Endothelial cell of hepatic sinusoid (primary cell): ENCODE data around the gene AGBL4.
"Not testable (repeated sequence)": the region's sequence is repeated elsewhere in the genome, so short reads cannot be mapped to it uniquely, and the experiment has no call there.

Experiments
- in situ Hi-C: cut with HindIII; loops from 2 replicates; pipeline ENCODE4 v1.10.0; 2017; ENCODE audit warnings: low sequenced_read_pairs

The AGBL4 gene

GRCh38 chr1:49448200-49448599 lies 575.6 kb downstream of the AGBL4 start:
- in situ Hi-C loops: no loop called here

DNA sequence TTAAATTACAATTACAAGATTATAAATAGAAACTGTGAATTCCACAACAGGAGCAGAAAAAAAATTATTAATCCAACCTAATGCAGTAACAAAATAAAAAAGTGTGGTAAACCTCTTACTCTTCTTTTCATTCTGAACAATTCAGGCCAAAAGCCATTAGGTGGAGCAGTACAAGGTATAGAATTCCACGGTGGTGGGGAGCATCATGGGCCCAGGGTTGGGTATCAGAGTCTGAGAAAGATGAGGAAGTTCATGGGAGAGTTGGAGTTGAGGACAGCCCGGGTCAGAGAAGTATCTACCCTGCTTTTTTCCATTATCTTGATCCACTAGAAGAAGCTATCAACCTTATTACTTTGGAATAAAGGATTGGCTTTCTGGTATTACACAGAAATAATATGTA lies 586.9 kb downstream of the AGBL4 start:
- in situ Hi-C loops: no loop called here

DNA sequence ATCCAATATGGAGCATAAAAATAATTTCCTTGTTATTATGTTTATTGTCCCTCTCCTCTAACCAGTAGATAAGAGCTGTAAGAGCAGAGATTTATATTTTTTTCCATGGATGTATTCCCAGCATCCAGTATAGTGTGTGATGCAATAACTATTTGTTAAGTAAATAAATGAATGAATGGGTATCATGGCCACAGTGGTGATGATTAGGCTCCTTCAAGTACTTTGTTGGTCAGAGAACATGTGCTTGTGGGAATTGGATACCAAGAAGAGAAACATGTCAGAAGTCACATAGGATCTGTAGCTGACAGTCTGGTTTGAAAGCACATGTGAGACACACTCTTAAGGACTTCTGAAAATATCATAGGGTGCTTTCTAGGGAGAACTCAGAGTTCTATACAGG lies 588.5 kb downstream of the AGBL4 start:
- in situ Hi-C loops: no loop called here

DNA sequence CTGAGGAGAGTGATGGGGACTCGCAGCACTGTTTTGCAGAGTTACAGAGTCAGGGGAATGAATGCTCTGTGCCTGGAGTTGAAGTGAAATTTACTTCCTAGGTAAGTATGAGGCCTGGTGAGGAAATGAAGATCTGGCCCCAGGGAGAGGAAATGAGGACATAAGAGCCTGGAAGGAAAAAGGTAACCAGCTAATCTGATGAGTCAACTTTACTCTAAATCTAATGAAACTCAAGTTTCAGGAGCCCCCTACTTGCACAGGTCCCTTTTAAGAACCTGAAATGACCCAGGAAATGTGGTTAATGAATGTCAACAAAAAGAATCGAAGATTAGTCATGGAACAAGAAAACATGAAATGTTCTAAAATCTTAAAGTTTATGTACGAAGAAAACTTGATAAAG lies 599.0 kb downstream of the AGBL4 start:
- in situ Hi-C loops: no loop called here

GRCh38 chr1:49416758-49417157 lies 607.0 kb downstream of the AGBL4 start:
- in situ Hi-C loops: no loop called here

- in situ Hi-C loops: no loop called here
Observed at GRCh38 chr1:49408346-49408745, 615.4 kb downstream of the AGBL4 start.

- in situ Hi-C loops: no loop called here
Observed at GRCh38 chr1:49397086-49397485, 626.7 kb downstream of the AGBL4 start.

DNA sequence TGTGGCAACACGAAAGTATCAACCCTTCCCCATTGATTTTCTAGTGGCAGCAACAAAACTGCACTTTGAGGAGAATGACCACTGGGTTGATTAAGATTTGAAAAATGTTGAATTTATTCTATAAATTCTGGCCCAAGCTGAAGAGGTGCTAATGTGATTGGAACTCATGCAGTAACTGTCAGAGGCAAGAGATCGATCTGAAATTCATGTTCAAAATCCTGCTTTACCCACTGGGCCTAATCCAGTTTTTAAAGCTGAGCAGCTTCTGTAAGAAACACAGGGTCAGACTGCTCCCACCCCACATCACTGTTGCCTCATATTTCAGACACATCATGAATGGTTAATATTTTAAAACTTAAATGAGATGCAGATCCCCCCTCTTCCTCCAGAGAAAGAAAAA lies 629.6 kb downstream of the AGBL4 start:
- in situ Hi-C loops: no loop called here

GRCh38 chr1:49389699-49390098 lies 634.1 kb downstream of the AGBL4 start:
- in situ Hi-C loops: no loop called here

- in situ Hi-C loops: no loop called here
Observed at GRCh38 chr1:49364676-49365075, 659.1 kb downstream of the AGBL4 start.

GRCh38 chr1:49363628-49364027 lies 660.1 kb downstream of the AGBL4 start:
- in situ Hi-C loops: no loop called here

- in situ Hi-C loops: no loop called here
Observed at GRCh38 chr1:49358036-49358435, 665.7 kb downstream of the AGBL4 start.

GRCh38 chr1:49356594-49356993 lies 667.2 kb downstream of the AGBL4 start:
- in situ Hi-C loops: no loop called here

DNA sequence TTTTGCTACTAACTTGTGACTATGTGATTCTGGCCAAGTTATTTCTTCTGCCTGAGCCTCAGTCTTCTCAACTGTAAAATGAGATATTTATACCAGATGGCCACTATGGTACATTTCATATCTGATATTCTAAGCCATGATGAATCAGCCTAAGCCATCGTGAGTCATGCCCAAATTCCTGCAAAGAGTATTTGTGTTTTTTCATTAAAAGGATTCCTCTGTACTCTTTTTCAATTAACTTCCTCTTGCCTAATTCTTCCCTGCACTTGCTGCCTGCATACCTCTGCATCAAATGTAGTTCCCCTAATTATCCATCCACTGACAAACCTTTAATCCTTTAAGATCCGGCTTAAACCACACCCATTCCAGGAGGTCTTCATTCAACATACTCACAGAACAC lies 672.0 kb downstream of the AGBL4 start:
- in situ Hi-C loops: no loop called here

GRCh38 chr1:49346767-49347349 lies 676.9 kb downstream of the AGBL4 start:
- in situ Hi-C loops: no loop called here

DNA sequence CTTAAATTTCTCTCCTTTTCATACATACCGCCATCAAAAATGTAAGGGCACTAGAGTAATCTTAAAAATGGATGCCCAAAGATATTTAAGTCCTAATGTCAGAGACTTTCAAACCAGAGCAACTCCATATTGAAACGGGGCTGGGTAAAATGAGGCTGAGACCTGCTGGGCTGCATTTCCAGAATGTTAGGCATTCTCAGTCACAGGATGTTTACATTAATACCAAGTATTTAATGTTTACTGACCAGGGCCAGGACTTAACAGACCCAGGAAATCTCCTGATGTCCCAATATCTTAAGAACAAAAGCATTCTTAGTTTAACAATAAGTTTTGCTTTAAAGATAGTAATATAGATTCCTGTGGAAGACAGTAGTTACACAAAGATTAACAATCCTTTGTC lies 683.2 kb downstream of the AGBL4 start:
- in situ Hi-C loops: no loop called here

DNA sequence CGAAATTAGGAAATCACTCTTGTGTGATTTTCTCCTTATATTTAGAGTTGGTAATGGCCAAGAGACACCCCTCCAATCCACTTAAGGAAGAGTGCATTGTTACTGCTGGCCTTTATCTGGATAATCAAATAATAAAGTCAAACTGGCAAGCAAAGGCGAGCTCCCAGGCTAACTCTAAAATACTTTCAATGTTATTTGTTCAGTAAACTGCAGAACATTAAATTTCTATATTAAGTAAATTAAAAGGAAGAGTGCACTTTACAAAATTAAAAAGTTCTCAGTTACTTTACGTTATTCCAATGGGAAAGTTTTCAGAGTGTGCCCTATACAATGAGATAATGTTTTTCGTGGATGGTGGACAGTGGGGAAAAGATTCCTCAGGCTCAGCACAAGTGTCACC lies 684.7 kb downstream of the AGBL4 start:
- in situ Hi-C loops: no loop called here

DNA sequence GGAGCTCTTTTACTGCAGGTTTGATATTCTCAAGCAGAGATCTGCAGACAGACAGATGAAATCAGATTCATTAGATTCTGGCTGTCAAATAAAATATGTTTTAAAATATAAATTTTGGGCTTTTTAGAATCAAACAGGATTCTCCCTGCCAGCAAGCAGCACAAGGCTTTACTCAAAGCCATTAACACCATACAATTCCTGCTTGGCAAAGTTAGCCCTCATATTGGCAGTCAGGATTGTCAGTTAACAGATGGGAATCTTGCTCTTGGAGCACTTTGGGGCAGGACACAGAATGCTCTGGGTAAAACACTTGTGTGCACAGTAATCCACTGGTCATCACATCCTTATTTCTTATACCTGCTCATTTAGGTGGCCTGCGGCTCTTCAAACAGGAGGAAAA lies 686.5 kb downstream of the AGBL4 start:
- in situ Hi-C loops: no loop called here

- in situ Hi-C loops: no loop called here
Observed at GRCh38 chr1:49333906-49334305, 689.8 kb downstream of the AGBL4 start.

GRCh38 chr1:49331066-49331852 lies 692.5 kb downstream of the AGBL4 start:
- in situ Hi-C loops: no loop called here

DNA sequence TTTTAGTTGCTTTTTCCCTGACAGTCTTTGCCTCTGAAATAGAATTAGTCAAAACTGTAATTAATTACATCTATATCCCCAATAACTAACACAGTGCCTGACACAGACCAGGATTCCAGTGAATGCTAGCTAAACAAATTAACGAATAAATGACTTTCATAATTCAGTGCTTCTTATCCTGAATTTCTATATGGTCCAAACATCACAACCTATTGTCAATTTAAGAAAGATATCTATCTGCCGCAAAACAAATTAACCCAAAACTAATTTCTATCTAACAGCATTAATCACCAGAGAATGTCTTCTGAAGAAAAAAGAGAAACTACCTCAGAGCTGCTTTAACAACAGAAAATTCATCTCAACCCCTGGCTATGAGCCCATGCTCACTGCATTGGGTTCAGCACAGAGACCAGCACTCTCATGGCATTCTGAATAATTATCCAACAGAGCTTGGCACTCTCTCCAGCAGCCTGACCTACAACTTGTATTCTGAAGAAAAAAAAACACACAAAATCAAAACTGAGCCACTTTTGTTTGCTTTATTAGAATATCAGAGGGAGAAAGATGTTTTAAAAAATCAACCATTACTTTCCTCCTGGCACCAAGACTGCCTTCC lies 699.7 kb downstream of the AGBL4 start:
- in situ Hi-C loops: no loop called here

DNA sequence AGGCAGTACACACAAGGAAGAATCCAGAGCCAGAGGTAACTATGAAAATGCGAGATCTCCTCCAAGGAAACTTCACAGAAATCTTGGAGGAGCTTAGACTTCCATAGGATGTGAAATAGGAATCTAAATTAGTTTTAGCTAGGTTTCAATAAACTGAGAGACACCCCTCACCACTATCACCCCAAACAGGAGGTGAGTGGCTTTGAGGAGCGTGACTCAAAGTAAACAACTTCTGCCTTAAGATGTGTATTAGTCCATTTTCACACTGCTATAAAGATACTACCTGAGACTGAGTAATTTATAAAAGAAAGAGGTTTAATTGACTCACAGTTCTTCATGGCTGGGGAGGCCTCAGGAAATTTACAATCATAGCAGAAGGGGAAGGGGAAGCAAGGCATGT lies 703.3 kb downstream of the AGBL4 start:
- in situ Hi-C loops: not testable (repeated sequence)
